GM18508 (cell line): ENCODE measurements around the gene NUDT14.

ENCODE experiments used
- ATAC-seq: cut with Tn5 transposase; IDR thresholded peaks from one replicate; pipeline ENCODE4 v1.9.1; 2021; ENCODE audit warnings: moderate number of reproducible peaks; ENCODE audit not compliant: insufficient read depth, unreplicated experiment

Gene NUDT14

GRCh38 chr14:105180592-105181548 lies at the start of gene NUDT14:
Gene NUDT14 (minus strand): TSS chr14:105181312. CDS start chr14:105181209, 103 bp downstream.
- no peak for ATAC-seq

- ATAC-seq, result no peak
These were observed 48.1 kb upstream of the NUDT14 start for GRCh38 chr14:105229099-105229655.

GRCh38 chr14:105228562-105228961 lies 47.5 kb upstream of the NUDT14 start:
- no peak for ATAC-seq

- no peak for ATAC-seq
These were observed 46.2 kb upstream of the NUDT14 start for GRCh38 chr14:105227346-105227745.

GRCh38 chr14:105226198-105226597 lies 45.1 kb upstream of the NUDT14 start:
- no peak for ATAC-seq

- no peak for ATAC-seq
These were observed 43.9 kb upstream of the NUDT14 start for GRCh38 chr14:105224845-105225570.

- no peak for ATAC-seq
These were observed 42.8 kb upstream of the NUDT14 start for GRCh38 chr14:105223770-105224544.

GRCh38 chr14:105223260-105223659 lies 42.1 kb upstream of the NUDT14 start:
- ATAC-seq, result no peak

GRCh38 chr14:105221598-105222178 lies 40.6 kb upstream of the NUDT14 start:
- ATAC-seq, result no peak

- no peak for ATAC-seq
These were observed 39.8 kb upstream of the NUDT14 start for GRCh38 chr14:105220699-105221597.

- no peak for ATAC-seq
These were observed 38.6 kb upstream of the NUDT14 start for GRCh38 chr14:105219753-105220152.

- no peak for ATAC-seq
These were observed 38.0 kb upstream of the NUDT14 start for GRCh38 chr14:105219043-105219612.

GRCh38 chr14:105218611-105219010 lies 37.5 kb upstream of the NUDT14 start:
- no peak for ATAC-seq

- no peak for ATAC-seq
These were observed 36.7 kb upstream of the NUDT14 start for GRCh38 chr14:105217774-105218173.

- ATAC-seq, result no peak
These were observed 35.6 kb upstream of the NUDT14 start for GRCh38 chr14:105216490-105217247.

GRCh38 chr14:105215602-105216001 lies 34.5 kb upstream of the NUDT14 start:
- no peak for ATAC-seq

GRCh38 chr14:105214324-105214915 lies 33.3 kb upstream of the NUDT14 start:
- ATAC-seq, result no peak
